22Rv1 (cell line): ENCODE results near the gene LRP8.

Source experiments
- ZFX ChIP-seq: fragments of 450-650 bp; IDR thresholded peaks from 2 replicates; pipeline ENCODE4 v1.6.1; 2017; ENCODE audit warnings: antibody characterized with exemption, borderline replicate concordance
- TF ChIP-seq, protein P1 (sequence below): fragments of 450-650 bp; IDR thresholded peaks from 2 replicates; pipeline ENCODE4 v1.5.1; 2017; ENCODE audit warnings: mild to moderate bottlenecking

DNA sequence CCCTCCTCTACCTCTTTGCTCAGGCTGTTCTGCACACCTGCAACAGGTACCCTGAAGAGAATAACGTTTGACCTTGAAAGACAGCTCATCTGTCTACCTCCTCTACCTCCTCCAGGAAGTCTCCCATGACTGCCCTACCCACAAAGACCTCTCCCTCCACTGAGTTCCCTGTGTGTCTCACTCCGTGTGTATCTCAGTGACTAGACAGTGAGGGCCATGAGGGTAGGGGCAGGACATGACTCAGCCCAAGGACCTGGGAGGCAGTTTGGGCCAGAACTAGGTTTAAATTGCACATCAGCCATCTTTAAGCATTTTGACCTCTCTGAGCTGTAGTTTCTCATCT is 32.0 kb upstream of the LRP8 start:
- TF ChIP-seq, protein P1, sequence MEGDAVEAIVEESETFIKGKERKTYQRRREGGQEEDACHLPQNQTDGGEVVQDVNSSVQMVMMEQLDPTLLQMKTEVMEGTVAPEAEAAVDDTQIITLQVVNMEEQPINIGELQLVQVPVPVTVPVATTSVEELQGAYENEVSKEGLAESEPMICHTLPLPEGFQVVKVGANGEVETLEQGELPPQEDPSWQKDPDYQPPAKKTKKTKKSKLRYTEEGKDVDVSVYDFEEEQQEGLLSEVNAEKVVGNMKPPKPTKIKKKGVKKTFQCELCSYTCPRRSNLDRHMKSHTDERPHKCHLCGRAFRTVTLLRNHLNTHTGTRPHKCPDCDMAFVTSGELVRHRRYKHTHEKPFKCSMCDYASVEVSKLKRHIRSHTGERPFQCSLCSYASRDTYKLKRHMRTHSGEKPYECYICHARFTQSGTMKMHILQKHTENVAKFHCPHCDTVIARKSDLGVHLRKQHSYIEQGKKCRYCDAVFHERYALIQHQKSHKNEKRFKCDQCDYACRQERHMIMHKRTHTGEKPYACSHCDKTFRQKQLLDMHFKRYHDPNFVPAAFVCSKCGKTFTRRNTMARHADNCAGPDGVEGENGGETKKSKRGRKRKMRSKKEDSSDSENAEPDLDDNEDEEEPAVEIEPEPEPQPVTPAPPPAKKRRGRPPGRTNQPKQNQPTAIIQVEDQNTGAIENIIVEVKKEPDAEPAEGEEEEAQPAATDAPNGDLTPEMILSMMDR = no peak
- no peak for TF ChIP-seq ZFX
